Erythroblast (primary cell): ENCODE measurements around the gene PLA2G4D.

Experiments
- GATA1 ChIP-seq: IDR thresholded peaks from 2 replicates; pipeline ENCODE4 v1.6.1; 2011; ENCODE audit warnings: low read depth, mild to moderate bottlenecking, control low read depth, low read length, moderate library complexity
- POLR2A ChIP-seq: IDR thresholded peaks from 2 replicates; pipeline ENCODE4 v1.6.1; 2011; ENCODE audit warnings: mild to moderate bottlenecking, low read length

DNA sequence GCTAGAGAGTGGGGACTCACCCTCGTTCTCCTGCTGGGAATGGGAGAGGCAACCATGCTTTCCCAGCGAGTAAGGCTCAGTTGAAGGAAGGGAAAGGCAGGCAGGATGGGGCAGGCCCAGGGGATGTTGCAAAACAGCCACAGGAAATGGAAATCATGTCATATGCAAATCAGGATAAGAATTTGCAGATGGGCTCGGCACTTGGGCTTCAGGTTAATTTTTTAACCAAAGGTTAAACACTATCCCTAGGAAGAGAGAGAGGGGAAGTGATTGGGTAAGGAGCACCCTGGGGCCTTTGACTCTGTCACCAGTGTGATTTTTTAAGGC is 59.0 kb downstream of the PLA2G4D start:
- no peak for TF ChIP-seq POLR2A
- TF ChIP-seq GATA1 = no peak
